ENCODE data around the gene RABGGTA. TPM values are rescaled to one million over a fixed set of nuclear protein-coding genes. Genes with fewer than 3 reads are reported as not detected.
A peak's percentile ranks its signal among the peaks of the same experiment; 100 is the strongest.

The RABGGTA gene
- total RNA-seq, 2 donors from 2014 or later, result 28.2 to 44.7 TPM

- Histone ChIP-seq H3K27ac (no peak overlapping the region), H3K4me1 (ENCODE audit: control insufficient read depth in 1 of 2, low read depth in 2 of 2) (peaks cover 5 to 21% of the 10 kb centered on the region in 2 donors)
- DNase-seq (ENCODE audit: low spot score), result no peak
Observed at GRCh38 chr14:24308342-24309124, 37.1 kb upstream of the RABGGTA start.

GRCh38 chr14:24307575-24308341 lies 36.4 kb upstream of the RABGGTA start, which contains the start of gene CIDEB:
Gene CIDEB (minus strand): TSS chr14:24307977. CDS start chr14:24307858, 119 bp downstream.
- peaks cover 5 to 21% of the 10 kb centered on the region in 2 donors for H3K4me1 ChIP-seq (ENCODE audit: control insufficient read depth in 1 of 2, low read depth in 2 of 2)
- no peaks in the 10 kb centered on the region for H3K9me3 ChIP-seq
- ATAC-seq (ENCODE audit: insufficient number of reproducible peaks, low FRiP score, low read depth) (no peak), DNase-seq (ENCODE audit: low spot score) (no peak)
- no peaks in the 10 kb centered on the region for H3K27me3 ChIP-seq (replicated peaks; ENCODE audit: insufficient read depth)
- TF ChIP-seq CTCF (IDR thresholded peaks at IDR 0.05), result peak; percentile 82
- H3K4me3 ChIP-seq, result no peak within 1 kb of the TSS
- no peak within 1 kb of the TSS for H3K27ac ChIP-seq
- H3K36me3 ChIP-seq, result peaks cover 38% of the 10 kb centered on the region

More at GRCh38 chr14:24308342-24309124, 37.1 kb upstream of the RABGGTA start:
- H3K9me3 ChIP-seq, result no peaks in the 10 kb centered on the region
- H3K27me3 ChIP-seq (replicated peaks; ENCODE audit: insufficient read depth), result no peaks in the 10 kb centered on the region
- no peak overlapping the region for H3K4me3 ChIP-seq
- ATAC-seq (ENCODE audit: insufficient number of reproducible peaks, low FRiP score, low read depth), result no peak
- no peak for TF ChIP-seq CTCF (IDR thresholded peaks at IDR 0.05)
- H3K36me3 ChIP-seq, result peaks cover 30% of the 10 kb centered on the region

GRCh38 chr14:24307156-24307574 lies 35.8 kb upstream of the RABGGTA start:
- H3K9me3 ChIP-seq, result no peaks in the 10 kb centered on the region
- DNase-seq (ENCODE audit: low spot score), result no peak
- peaks cover 5 to 21% of the 10 kb centered on the region in 2 donors for H3K4me1 ChIP-seq (ENCODE audit: control insufficient read depth in 1 of 2, low read depth in 2 of 2)
- no peak for TF ChIP-seq CTCF (IDR thresholded peaks at IDR 0.05)
- peaks cover 44% of the 10 kb centered on the region for H3K36me3 ChIP-seq
- no peak overlapping the region for H3K27ac ChIP-seq
- no peak for ATAC-seq (ENCODE audit: insufficient number of reproducible peaks, low FRiP score, low read depth)
- H3K4me3 ChIP-seq, result no peak overlapping the region
- H3K27me3 ChIP-seq (replicated peaks; ENCODE audit: insufficient read depth), result no peaks in the 10 kb centered on the region

GRCh38 chr14:24304019-24304387 lies 32.6 kb upstream of the RABGGTA start:
- H3K4me1 ChIP-seq (ENCODE audit: control insufficient read depth in 1 of 2, low read depth in 2 of 2), result peaks cover 7 to 12% of the 10 kb centered on the region in 2 donors
- no peak overlapping the region for H3K4me3 ChIP-seq
- DNase-seq (ENCODE audit: low spot score) (no peak), ATAC-seq (ENCODE audit: insufficient number of reproducible peaks, low FRiP score, low read depth) (no peak)
- no peaks in the 10 kb centered on the region for H3K27me3 ChIP-seq (replicated peaks; ENCODE audit: insufficient read depth)
- no peak for TF ChIP-seq CTCF (IDR thresholded peaks at IDR 0.05)
- no peak overlapping the region for H3K27ac ChIP-seq
- peaks cover 48% of the 10 kb centered on the region for H3K36me3 ChIP-seq
- no peaks in the 10 kb centered on the region for H3K9me3 ChIP-seq

- H3K27me3 ChIP-seq (replicated peaks; ENCODE audit: insufficient read depth), result no peaks in the 10 kb centered on the region
- peaks cover 13 to 16% of the 10 kb centered on the region in 2 donors for H3K4me1 ChIP-seq (ENCODE audit: control insufficient read depth in 1 of 2, low read depth in 2 of 2)
- no peak for TF ChIP-seq CTCF (IDR thresholded peaks at IDR 0.05)
- ATAC-seq (ENCODE audit: insufficient number of reproducible peaks, low FRiP score, low read depth) (no peak), DNase-seq (ENCODE audit: low spot score) (no peak)
- H3K9me3 ChIP-seq, result no peaks in the 10 kb centered on the region
- peaks cover 45% of the 10 kb centered on the region for H3K36me3 ChIP-seq
- H3K4me3 ChIP-seq, result peak overlapping the region; percentile 77
- H3K27ac ChIP-seq, result no peak overlapping the region
Observed at GRCh38 chr14:24300326-24300980, 29.1 kb upstream of the RABGGTA start.

All from thoracic aorta (tissue), 2 donors.